HG03045 (cell line): ENCODE data around the gene KIAA1217.

Source experiments
- ATAC-seq: cut with Tn5 transposase; IDR thresholded peaks from one replicate; pipeline ENCODE4 v1.9.1; 2021; ENCODE audit warnings: mild to moderate bottlenecking, moderate library complexity; ENCODE audit not compliant: unreplicated experiment

The KIAA1217 gene

GRCh38 chr10:24394461-24395190 is 185.7 kb downstream of the KIAA1217 start:
- ATAC-seq: no peak

GRCh38 chr10:24396396-24396795 is 187.5 kb downstream of the KIAA1217 start:
- no peak for ATAC-seq

DNA sequence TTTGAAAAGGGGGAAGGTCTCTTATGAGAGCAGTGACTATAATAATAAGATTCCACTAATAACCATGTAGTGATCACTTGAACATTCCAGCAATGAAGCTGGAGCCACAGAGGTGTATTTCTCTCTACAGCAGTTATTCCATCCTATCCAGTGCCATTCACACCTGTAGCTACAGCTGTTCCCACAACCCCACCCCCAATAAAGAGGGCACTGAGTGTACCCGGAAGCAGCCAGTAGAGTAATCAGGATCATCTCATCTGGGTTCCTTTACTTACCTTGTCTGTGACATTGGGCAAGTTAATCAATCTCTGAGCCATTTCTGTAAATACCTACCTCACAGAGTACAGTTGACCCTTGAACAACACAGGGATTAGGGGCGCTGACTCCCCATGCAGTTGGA is 188.7 kb downstream of the KIAA1217 start:
- no peak for ATAC-seq

GRCh38 chr10:24404567-24404966 is 195.6 kb downstream of the KIAA1217 start:
- ATAC-seq: no peak

- ATAC-seq: no peak
Measured at GRCh38 chr10:24405635-24406034, 196.7 kb downstream of the KIAA1217 start.

DNA sequence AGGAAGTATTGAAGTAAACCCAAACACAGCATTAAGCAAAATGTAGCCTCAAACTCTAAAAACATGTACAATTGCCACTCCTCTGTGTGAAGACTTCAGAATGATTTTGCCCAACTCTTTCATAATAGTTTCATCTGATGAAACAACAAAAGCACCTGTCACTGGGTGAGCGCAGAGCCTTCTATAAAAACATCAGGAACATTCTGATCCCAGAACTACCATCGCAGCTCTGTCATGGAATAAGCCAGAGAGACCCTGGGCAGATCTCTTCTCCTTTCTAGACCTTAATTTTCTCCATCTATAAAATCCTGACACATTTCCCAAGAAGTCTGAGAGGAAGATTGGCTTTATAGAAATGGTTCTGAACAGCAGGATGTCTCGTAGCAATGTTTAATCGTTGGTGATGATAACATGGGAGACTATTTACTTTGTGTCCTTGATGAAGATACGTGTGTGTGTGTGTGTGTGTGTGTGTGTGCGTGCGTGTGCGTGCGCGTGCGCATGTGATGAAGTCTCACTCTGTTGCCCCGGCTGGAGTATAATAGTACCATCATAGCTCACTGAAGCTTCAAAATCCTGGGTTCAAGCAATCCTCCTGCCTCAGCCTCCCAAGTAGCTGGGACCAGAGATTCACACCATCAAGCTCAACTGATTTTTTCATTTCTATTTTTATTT is 198.0 kb downstream of the KIAA1217 start:
- ATAC-seq: no peak

DNA sequence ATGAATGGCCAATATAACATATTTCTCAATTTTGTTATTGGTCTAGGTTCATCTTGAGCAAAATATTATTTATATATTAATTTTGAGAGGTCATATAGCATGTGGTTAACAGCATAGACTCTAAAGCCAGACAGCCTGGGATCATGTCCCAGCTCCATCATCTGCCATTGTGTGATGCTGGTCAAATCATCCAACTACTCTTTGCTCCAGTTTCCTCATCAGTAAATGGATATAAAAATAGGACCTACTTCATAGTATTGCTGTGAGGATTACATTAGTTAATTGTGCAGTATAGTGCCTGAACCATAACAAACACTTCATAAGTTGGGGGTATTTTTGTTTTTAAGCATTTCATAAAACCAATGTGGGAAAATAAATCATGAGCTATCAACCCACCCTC is 199.0 kb downstream of the KIAA1217 start:
- ATAC-seq: no peak

DNA sequence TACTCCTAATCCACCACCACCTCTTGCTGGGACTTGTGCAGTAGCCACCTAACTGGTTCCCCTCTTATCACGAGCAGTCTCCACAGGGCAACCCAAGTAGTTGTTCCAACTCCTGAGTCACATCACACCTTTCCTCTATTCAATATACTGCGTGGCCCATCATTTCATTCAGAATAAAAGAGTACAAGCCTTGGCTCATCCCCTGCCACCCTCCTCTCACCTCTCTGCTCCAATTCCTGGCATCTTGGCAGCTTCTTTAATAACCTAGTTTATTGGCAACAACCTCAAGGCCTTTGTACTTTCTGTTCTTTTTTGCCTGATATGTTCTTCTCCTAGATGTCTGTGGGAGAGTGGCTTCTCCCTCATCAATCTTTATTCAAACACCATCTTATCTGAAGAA is 199.4 kb downstream of the KIAA1217 start:
- no peak for ATAC-seq

DNA sequence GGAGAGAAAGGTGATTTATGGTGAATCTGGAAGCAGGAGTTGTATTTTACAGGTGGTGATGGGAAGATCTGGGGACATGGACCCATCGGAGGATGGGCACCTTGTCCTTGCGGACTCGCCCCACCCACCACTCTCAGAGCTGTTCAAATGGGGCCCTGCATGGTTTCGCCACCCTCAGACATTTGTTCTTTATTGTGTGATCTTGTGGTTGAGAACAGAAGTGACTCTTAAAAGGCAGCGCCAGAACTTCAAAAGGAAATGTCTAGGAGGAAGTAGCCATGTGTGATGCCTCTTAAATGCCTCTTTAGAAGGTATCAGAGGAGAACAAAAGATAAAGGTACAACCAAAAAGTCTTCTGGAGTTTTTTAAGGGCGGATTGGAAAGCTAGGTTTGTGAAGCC is 205.7 kb downstream of the KIAA1217 start:
- ATAC-seq: no peak

- ATAC-seq: no peak
Measured at GRCh38 chr10:24415455-24416125, 206.7 kb downstream of the KIAA1217 start.

GRCh38 chr10:24416248-24416647 is 207.3 kb downstream of the KIAA1217 start:
- ATAC-seq: no peak

DNA sequence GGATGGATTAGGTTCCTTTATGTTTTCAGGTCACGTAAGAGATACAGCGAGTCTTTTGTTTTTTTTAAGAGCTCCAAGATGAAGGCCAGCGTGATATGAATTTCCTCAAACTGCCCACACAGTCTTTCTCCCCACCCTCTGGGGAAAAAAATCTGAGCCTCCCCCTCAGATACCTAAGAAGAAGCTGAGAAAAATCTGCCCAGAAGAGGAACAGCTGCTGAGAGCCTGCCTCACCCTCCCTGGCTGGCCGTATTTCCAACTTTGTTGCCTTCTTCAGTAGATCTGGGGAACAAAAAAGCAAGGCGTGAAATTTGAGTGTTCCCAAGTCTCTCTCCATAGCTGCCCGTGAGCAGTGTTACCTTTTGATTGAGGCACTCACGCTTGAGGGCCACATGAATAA is 208.1 kb downstream of the KIAA1217 start:
- ATAC-seq: no peak

DNA sequence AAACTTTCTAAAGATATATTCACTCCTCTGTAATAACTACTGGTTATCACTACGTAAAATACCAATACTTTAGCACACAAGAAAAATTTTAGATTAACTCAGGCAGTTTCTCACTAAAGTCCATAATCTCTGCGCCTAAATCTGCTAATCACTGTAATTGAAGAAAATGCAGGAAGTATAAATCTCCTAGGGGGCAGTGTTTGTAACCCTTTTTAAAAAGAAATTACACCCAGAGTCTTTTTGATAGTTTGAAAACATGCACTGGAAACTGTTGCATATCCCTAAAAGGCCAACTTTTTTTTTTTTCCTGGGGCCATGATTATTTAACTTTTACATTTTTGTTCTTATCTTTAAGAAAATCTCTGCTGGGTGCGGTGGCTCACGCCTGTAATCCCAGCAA is 209.6 kb downstream of the KIAA1217 start:
- no peak for ATAC-seq

GRCh38 chr10:24419066-24419465 is 210.1 kb downstream of the KIAA1217 start:
- no peak for ATAC-seq

- no peak for ATAC-seq
Measured at GRCh38 chr10:24425151-24425550, 216.2 kb downstream of the KIAA1217 start.

GRCh38 chr10:24427678-24428409 is 218.9 kb downstream of the KIAA1217 start:
- ATAC-seq: no peak

DNA sequence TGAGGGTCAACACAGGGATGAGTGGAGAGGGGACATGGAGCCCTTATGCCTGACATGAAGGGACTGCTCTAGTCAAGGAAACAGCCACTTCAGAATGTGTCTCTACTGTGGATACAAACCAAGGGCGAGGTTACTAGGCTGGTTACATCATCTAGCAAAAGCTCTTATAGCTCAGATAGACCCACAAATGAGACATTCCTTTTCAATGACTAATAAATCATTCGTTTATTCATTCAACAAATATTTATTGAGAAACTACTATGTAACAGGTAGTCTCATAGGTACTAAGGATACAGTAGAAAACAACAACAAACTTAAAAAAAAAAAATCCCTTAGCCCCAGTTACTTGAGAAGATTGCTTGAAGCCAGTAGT is 219.5 kb downstream of the KIAA1217 start:
- ATAC-seq: no peak

- no peak for ATAC-seq
Measured at GRCh38 chr10:24430591-24430990, 221.7 kb downstream of the KIAA1217 start.

DNA sequence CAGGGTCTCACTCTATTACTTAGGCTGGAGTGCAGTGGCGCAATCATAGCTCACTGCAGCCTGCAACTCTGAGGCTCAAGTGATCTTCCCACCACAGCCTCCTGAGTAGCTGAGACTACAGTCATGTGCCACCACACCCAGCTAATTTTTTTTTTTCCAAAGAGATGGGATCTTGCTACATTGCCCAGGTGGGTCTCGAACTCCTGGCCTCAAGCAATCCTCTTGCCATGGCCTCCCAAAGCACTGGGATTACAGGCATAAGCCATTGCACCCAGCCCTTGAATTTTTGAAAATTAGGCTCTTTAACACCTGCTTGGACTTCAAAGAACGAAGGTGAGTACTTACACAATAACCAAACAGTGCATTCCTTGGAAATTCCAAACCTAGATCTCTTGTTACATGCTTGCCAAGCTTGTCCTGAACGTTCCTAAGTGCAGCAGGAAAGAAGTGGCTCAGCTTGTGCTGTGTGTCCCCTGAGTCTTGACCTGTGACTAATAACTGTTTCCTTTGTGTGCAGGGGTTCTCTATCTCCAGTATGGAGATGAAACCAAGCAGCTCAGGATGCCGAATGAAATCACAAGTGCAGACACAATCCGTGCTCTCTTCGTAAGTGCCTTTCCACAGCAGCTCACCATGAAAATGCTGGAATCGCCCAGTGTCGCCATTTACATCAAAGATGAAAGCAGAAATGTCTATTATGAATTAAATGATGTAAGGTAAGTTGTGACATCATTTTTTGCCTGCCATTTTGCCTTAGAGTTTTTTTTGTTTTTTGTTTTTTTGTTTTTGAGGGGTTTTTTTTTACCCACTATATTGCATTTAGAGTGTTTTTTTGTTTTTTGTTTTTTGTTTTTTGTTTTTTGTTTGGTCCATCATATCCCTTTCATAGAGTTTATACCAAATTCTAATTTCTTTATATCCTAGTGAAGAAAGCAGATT is 223.8 kb downstream of the KIAA1217 start:
- no peak for ATAC-seq

DNA sequence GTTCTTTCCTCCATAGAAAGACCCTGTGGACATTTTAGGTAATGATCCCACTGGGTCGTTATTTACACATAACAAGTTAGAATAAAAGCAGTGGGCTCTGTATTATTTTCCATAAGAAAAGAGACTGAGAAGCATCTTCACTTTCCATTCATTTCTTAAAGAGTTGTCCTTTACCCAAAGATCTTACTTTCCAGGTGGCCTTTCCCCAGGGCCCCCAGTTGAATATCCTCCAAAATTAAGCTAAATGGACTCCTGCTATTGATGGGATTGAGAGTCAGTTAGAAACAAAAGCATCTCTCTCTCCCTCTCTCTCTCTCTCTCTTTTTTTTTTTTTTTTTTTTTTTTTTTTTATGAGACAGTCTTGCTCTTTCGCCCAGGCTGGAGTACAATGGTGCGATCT is 224.8 kb downstream of the KIAA1217 start:
- no peak for ATAC-seq
